NB4 (cell line): ENCODE measurements around the gene TMPRSS11D.

Experiments used
- DNase-seq: peaks from one replicate; pipeline ENCODE4 v3.0.0; 2010; ENCODE audit warnings: low read depth
- H3K4me3 ChIP-seq: one replicate; pipeline ENCODE4 v1.5.1; 2011; ENCODE audit warnings: mild to moderate bottlenecking, low read depth, low read length, moderate library complexity
- CTCF ChIP-seq: IDR thresholded peaks from one replicate; pipeline ENCODE4 v1.5.1; 2012; ENCODE audit warnings: low read depth, low read length
- MAX ChIP-seq: IDR thresholded peaks from 2 replicates; pipeline ENCODE4 v1.6.1; 2011; ENCODE audit warnings: low read depth, low read length
- MYC ChIP-seq: IDR thresholded peaks from 2 replicates; pipeline ENCODE4 v1.6.1; 2011; ENCODE audit warnings: low read depth, low read length
- POLR2A ChIP-seq: IDR thresholded peaks from 2 replicates; pipeline ENCODE4 v1.6.1; 2011; ENCODE audit warnings: mild to moderate bottlenecking; ENCODE audit not compliant: insufficient read length; ENCODE audit errors: extremely low read depth

TMPRSS11D gene

GRCh38 chr4:67885762-67886161 is 2.0 kb upstream of the TMPRSS11D start:
- peak overlapping the region; percentile 26 for H3K4me3 ChIP-seq
- DNase-seq = peak; percentile 62
- TF ChIP-seq CTCF = no peak
- no peak for TF ChIP-seq MAX
- TF ChIP-seq MYC = no peak
- no peak for TF ChIP-seq POLR2A

- DNase-seq = peak; percentile 21
- TF ChIP-seq CTCF = no peak
- TF ChIP-seq MAX = no peak
- TF ChIP-seq MYC = no peak
- no peak for TF ChIP-seq POLR2A
- no peak overlapping the region for H3K4me3 ChIP-seq
These were observed 899 bp upstream of the TMPRSS11D start for GRCh38 chr4:67884701-67885100.

GRCh38 chr4:67883458-67883857 is 344 bp downstream of the TMPRSS11D start:
- DNase-seq = peak; percentile 57
- no peak overlapping the region for H3K4me3 ChIP-seq
- TF ChIP-seq POLR2A = no peak
- TF ChIP-seq MYC = no peak
- no peak for TF ChIP-seq MAX
- no peak for TF ChIP-seq CTCF

GRCh38 chr4:67880866-67881610 is 2.8 kb downstream of the TMPRSS11D start:
- TF ChIP-seq MAX = no peak
- TF ChIP-seq CTCF = no peak
- TF ChIP-seq MYC = no peak
- no peak for TF ChIP-seq POLR2A
- H3K4me3 ChIP-seq = no peak overlapping the region
- no peak for DNase-seq

- no peak overlapping the region for H3K4me3 ChIP-seq
- TF ChIP-seq CTCF = no peak
- no peak for TF ChIP-seq MYC
- no peak for TF ChIP-seq POLR2A
- no peak for TF ChIP-seq MAX
- DNase-seq = peak; percentile 53
These were observed 4.3 kb downstream of the TMPRSS11D start for GRCh38 chr4:67879486-67879885.
